PC-9 (cell line): ENCODE measurements around the gene NMT2. TPM values are rescaled to one million over a fixed set of nuclear protein-coding genes. Genes with fewer than 3 reads are reported as not detected.

Experiments
- BruUV-seq: library from RNA; stranded (reverse); fragments of 400-500 nt; replicated peaks from 2 replicates; lab custom pipeline; 2021; lab: Mats Ljungman, UMichigan
- CTCF ChIA-PET: fragments of 300-600 bp; sonication (Branson Sonifier 250); formaldehyde crosslinking; loops from one replicate; lab custom pipeline; 2022; ENCODE audit warnings: antibody characterized with exemption; lab: Charles Lee
- POLR2A ChIA-PET: fragments of 300-600 bp; sonication (Branson Sonifier 250); formaldehyde crosslinking; loops from one replicate; lab custom pipeline; 2022; ENCODE audit warnings: antibody characterized with exemption; ENCODE audit not compliant: unreplicated experiment; lab: Charles Lee
- DNase-seq, 2 experiments: peaks; one replicate each; pipeline versions ENCODE4 v3.0.0 to v3.0.0-alpha.2; 2015 to 2022; ENCODE audit warnings: mixed read lengths in 1 of 2
- H2AFZ ChIP-seq: fragments of 200-600 bp; sonication (generic); 2 replicates; pipeline ENCODE4 v1.8.1; 2017; ENCODE audit warnings: antibody characterized with exemption
- H3F3A ChIP-seq: fragments of 200-600 bp; sonication (generic); 2 replicates; pipeline ENCODE4 v1.8.1; 2017; ENCODE audit warnings: antibody characterized with exemption, mild to moderate bottlenecking, low read depth; ENCODE audit not compliant: insufficient read depth
- H3K27ac ChIP-seq: fragments of 200-600 bp; sonication (generic); 2 replicates; pipeline ENCODE4 v1.6.1; 2016; ENCODE audit warnings: mixed run types
- H3K27me3 ChIP-seq: fragments of 200-600 bp; sonication (generic); 2 replicates; pipeline ENCODE4 v1.6.1; 2016; ENCODE audit warnings: low read depth, mixed run types; ENCODE audit not compliant: insufficient read depth
- H3K36me3 ChIP-seq: fragments of 200-600 bp; sonication (generic); 2 replicates; pipeline ENCODE4 v1.6.1; 2016; ENCODE audit warnings: low read depth, mixed run types
- H3K4me1 ChIP-seq: fragments of 200-600 bp; sonication (generic); replicated peaks from 2 replicates; pipeline ENCODE4 v1.6.1; 2016; ENCODE audit warnings: mixed run types; ENCODE audit not compliant: insufficient read depth
- H3K4me2 ChIP-seq: fragments of 200-600 bp; sonication (generic); 2 replicates; pipeline ENCODE4 v1.6.1; 2017; ENCODE audit warnings: mixed run types
- H3K4me3 ChIP-seq: fragments of 200-600 bp; sonication (generic); 2 replicates; pipeline ENCODE4 v1.6.1; 2016; ENCODE audit warnings: mixed run types
- H3K79me2 ChIP-seq: fragments of 200-600 bp; sonication (generic); 2 replicates; pipeline ENCODE4 v1.6.1; 2017; ENCODE audit warnings: low read depth, mixed run types
- H3K9me2 ChIP-seq: fragments of 200-600 bp; sonication (generic); 2 replicates; pipeline ENCODE4 v1.8.1; 2017; ENCODE audit warnings: mild to moderate bottlenecking; ENCODE audit not compliant: insufficient read depth
- H3K9me3 ChIP-seq: fragments of 200-600 bp; sonication (generic); 2 replicates; pipeline ENCODE4 v1.8.1; 2016; ENCODE audit warnings: low read depth; ENCODE audit not compliant: insufficient read depth
- H4K20me1 ChIP-seq: fragments of 200-600 bp; sonication (generic); 2 replicates; pipeline ENCODE4 v1.8.1; 2017; ENCODE audit not compliant: insufficient read depth
- CTCF ChIP-seq: fragments of 200-600 bp; sonication (generic); conservative IDR thresholded peaks from 2 replicates; pipeline ENCODE4 v1.6.1; 2017; ENCODE audit warnings: mixed run types, antibody characterized with exemption, mild to moderate bottlenecking, moderate library complexity
- EZH2 ChIP-seq: fragments of 200-600 bp; sonication (generic); IDR thresholded peaks from 2 replicates; pipeline ENCODE4 v1.8.0; 2017; ENCODE audit warnings: antibody characterized with exemption, low read depth
- intact Hi-C: fragments of 100-400 bp; cut with micrococcal nuclease; formaldehyde crosslinking; loops from one replicate; pipeline ENCODE4 v1.10.0; 2022; ENCODE audit not compliant: unreplicated experiment
- total RNA-seq: library from RNA; stranded (reverse); gene quantifications from 2 replicates; pipeline ENCODE4 v1.2.3, GENCODE V29; 2021

The NMT2 gene
- total RNA-seq, 1 experiment from 2014 or later, result 11.0 TPM

- H3K36me3 ChIP-seq, result no peaks in the 10 kb centered on the region
- no peaks in the 10 kb centered on the region for H3K9me2 ChIP-seq
- intact Hi-C loops, result no loop called here
- H3K4me1 ChIP-seq, result no peaks in the 10 kb centered on the region
- no peaks in the 10 kb centered on the region for H4K20me1 ChIP-seq
- H3K9me3 ChIP-seq, result no peaks in the 10 kb centered on the region
- ChIA-PET CTCF (no interaction called here), POLR2A (no interaction called here)
- no peak overlapping the region for H3K27ac ChIP-seq
- H3K4me2 ChIP-seq, result no peak overlapping the region
- H3K4me3 ChIP-seq, result no peak overlapping the region
- no TSS peak for BruUV-seq
- H2AFZ ChIP-seq, result no peak overlapping the region
- no peaks in the 10 kb centered on the region for H3F3A ChIP-seq
- no peaks in the 10 kb centered on the region for H3K27me3 ChIP-seq
- no peaks in the 10 kb centered on the region for H3K79me2 ChIP-seq
- no peak for DNase-seq
- no peak for TF ChIP-seq EZH2
- no peak for TF ChIP-seq CTCF
Observed at GRCh38 chr10:15188603-15189002, 20.1 kb upstream of the NMT2 start.

GRCh38 chr10:15183689-15184481, 15.4 kb upstream of the NMT2 start:
- no TSS peak for BruUV-seq
- Histone ChIP-seq H3K9me3 (no peaks in the 10 kb centered on the region), H3K79me2 (no peaks in the 10 kb centered on the region), H3K36me3 (no peaks in the 10 kb centered on the region), H3F3A (0 out of 2 replicates have a peak, but pooled peaks cover 6% of the 10 kb centered on the region), H4K20me1 (no peaks in the 10 kb centered on the region), H3K4me3 (no peak overlapping the region), H3K27me3 (no peaks in the 10 kb centered on the region), H2AFZ (no peak overlapping the region), H3K27ac (no peak overlapping the region), H3K4me1 (peaks cover 10% of the 10 kb centered on the region), H3K4me2 (no peak overlapping the region), H3K9me2 (no peaks in the 10 kb centered on the region)
- ChIA-PET POLR2A (no interaction called here), CTCF (no interaction called here)
- no peak for DNase-seq
- TF ChIP-seq EZH2, result no peak
- TF ChIP-seq CTCF, result no peak
- intact Hi-C loops, result no loop called here

- 0 out of 2 replicates have a peak, but pooled peaks cover 6% of the 10 kb centered on the region for H3F3A ChIP-seq
- TF ChIP-seq CTCF, result no peak
- no peak for TF ChIP-seq EZH2
- DNase-seq, result no peak
- peaks cover 10% of the 10 kb centered on the region for H3K4me1 ChIP-seq
- CTCF ChIA-PET, result no interaction called here
- no peak overlapping the region for H2AFZ ChIP-seq
- H4K20me1 ChIP-seq, result no peaks in the 10 kb centered on the region
- H3K9me2 ChIP-seq, result no peaks in the 10 kb centered on the region
- POLR2A ChIA-PET, result no interaction called here
- no peak overlapping the region for H3K4me2 ChIP-seq
- intact Hi-C loops, result no loop called here
- no TSS peak for BruUV-seq
- no peaks in the 10 kb centered on the region for H3K9me3 ChIP-seq
- no peaks in the 10 kb centered on the region for H3K79me2 ChIP-seq
- H3K36me3 ChIP-seq, result no peaks in the 10 kb centered on the region
- H3K4me3 ChIP-seq, result no peak overlapping the region
- no peak overlapping the region for H3K27ac ChIP-seq
- H3K27me3 ChIP-seq, result no peaks in the 10 kb centered on the region
Observed at GRCh38 chr10:15182540-15183207, 14.2 kb upstream of the NMT2 start.
